Nephron progenitor cell (in vitro differentiated cells): ENCODE data around the gene GIPC1.

ENCODE experiments used
- DNase-seq: peaks from one replicate; pipeline ENCODE4 v3.0.0; 2021
- H3K27ac Mint-ChIP-seq: 2 replicates; pipeline ENCODE4 v1.8.0; 2021; ENCODE audit warnings: mild to moderate bottlenecking, moderate library complexity, mixed read lengths
- H3K27me3 Mint-ChIP-seq: 2 replicates; pipeline ENCODE4 v1.8.0; 2021; ENCODE audit warnings: mild to moderate bottlenecking, low read depth, mixed read lengths; ENCODE audit not compliant: poor library complexity
- H3K36me3 Mint-ChIP-seq: 2 replicates; pipeline ENCODE4 v1.8.0; 2021; ENCODE audit warnings: low read depth, mixed read lengths
- H3K4me1 Mint-ChIP-seq: 2 replicates; pipeline ENCODE4 v1.8.0; 2021; ENCODE audit warnings: mixed read lengths
- H3K4me3 Mint-ChIP-seq: 2 replicates; pipeline ENCODE4 v1.8.0; 2021; ENCODE audit warnings: mild to moderate bottlenecking, moderate library complexity, mixed read lengths
- H3K9me3 Mint-ChIP-seq: 2 replicates; pipeline ENCODE4 v1.8.0; 2021; ENCODE audit warnings: mild to moderate bottlenecking, moderate library complexity, mixed read lengths
- TF ChIP-seq, protein P1 (sequence below): fragments of 200-600 bp; sonication (generic); IDR thresholded peaks from 2 replicates; pipeline ENCODE4 v1.5.0; 2021; ENCODE audit warnings: antibody characterized with exemption

Gene GIPC1

DNA sequence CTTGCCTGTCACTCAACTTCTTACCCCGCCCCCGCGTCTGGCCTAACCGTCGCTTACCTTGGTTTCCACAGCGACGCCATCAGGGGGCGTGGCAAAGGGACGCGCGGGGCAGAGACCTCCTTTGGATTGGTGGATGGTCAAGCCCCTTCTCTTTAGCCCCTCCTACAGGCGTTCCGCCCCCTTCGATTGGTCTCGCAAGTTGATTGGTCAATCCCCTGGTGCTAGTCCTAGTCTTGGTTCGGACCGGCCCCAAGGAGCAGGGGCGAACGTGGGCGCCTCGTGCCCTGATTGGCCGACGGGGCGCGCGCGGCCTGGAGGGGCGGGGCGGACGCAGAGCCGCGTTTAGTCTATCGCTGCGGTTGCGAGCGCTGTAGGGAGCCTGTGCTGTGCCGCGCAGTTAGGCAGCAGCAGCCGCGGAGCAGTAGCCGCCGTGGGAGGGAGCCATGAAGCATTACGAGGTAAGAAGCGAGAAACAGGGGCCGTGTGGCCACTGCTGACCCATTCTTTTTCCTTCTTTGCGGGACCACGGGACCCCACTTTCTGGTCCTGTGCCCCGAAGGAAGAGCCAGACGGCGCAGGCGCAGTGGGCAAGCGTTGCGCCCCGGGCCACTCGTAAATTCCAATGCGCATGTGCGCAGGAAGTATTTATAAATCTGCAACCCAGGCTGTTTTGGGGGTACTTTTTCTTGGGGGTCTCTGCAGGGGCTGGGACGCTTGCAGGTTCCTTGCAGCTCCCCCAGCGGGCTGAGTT, 33.5 kb upstream of the GIPC1 start, which contains the start of gene TECR:
Gene TECR (plus strand): TSS at position 341 of the 751 bp plus-strand sequence. CDS start 103 bp downstream, at position 444.
- Mint-ChIP-seq H3K4me3 (peak within 1 kb of the TSS; percentile 95), H3K36me3 (peaks cover 12% of the 10 kb centered on the region), H3K9me3 (no peaks in the 10 kb centered on the region), H3K27me3 (no peaks in the 10 kb centered on the region), H3K4me1 (peaks cover 35% of the 10 kb centered on the region), H3K27ac (peak within 1 kb of the TSS; percentile 97)
- TF ChIP-seq, protein P1, sequence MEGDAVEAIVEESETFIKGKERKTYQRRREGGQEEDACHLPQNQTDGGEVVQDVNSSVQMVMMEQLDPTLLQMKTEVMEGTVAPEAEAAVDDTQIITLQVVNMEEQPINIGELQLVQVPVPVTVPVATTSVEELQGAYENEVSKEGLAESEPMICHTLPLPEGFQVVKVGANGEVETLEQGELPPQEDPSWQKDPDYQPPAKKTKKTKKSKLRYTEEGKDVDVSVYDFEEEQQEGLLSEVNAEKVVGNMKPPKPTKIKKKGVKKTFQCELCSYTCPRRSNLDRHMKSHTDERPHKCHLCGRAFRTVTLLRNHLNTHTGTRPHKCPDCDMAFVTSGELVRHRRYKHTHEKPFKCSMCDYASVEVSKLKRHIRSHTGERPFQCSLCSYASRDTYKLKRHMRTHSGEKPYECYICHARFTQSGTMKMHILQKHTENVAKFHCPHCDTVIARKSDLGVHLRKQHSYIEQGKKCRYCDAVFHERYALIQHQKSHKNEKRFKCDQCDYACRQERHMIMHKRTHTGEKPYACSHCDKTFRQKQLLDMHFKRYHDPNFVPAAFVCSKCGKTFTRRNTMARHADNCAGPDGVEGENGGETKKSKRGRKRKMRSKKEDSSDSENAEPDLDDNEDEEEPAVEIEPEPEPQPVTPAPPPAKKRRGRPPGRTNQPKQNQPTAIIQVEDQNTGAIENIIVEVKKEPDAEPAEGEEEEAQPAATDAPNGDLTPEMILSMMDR: no peak
- DNase-seq: peak; percentile 100

DNA sequence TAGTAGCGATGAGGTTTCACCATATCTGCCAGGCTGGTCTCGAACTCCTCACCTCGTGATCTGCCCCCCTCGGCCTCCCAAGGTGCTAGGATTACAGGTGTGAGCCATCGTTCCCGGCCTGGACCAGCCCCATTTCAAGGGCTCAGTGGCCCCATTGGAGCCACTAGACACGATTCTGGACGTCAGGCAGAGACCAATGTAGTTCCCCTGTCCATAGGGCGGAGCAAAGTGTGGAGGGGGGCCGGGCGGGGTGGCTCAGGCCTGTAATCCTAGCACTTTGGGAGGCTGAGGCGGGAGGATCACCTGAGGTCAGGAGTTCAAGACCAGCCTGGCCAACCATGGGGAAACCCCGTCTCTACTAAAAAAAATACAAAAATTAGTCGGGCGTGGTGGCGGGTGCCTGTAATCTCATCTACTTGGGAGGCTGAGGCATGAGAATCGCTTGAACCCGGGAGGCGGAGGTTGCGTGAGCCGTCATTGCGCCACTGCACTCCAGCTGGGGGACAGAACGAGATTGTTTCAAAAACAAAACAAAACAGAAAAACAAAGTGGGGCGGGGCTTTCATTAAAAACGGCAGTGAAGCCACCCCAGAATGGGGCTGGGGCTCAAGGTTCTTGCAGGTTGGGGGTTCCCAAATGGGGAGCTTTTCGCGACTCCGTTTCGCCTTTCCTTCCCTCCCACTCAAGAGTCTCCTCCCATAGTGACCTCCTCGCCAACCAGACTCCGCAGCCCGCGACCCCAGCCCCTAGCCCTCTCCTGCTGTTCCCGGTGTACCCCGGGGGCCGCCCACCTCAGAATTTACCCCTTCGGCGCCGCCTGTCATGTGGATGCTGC, 32.7 kb upstream of the GIPC1 start:
- H3K36me3 Mint-ChIP-seq: peaks cover 12% of the 10 kb centered on the region
- peak overlapping the region; percentile 94 for H3K27ac Mint-ChIP-seq
- peaks cover 35% of the 10 kb centered on the region for H3K4me1 Mint-ChIP-seq
- H3K9me3 Mint-ChIP-seq: no peaks in the 10 kb centered on the region
- H3K4me3 Mint-ChIP-seq: peak overlapping the region; percentile 95
- TF ChIP-seq, protein P1: no peak
- no peaks in the 10 kb centered on the region for H3K27me3 Mint-ChIP-seq
- no peak for DNase-seq

DNA sequence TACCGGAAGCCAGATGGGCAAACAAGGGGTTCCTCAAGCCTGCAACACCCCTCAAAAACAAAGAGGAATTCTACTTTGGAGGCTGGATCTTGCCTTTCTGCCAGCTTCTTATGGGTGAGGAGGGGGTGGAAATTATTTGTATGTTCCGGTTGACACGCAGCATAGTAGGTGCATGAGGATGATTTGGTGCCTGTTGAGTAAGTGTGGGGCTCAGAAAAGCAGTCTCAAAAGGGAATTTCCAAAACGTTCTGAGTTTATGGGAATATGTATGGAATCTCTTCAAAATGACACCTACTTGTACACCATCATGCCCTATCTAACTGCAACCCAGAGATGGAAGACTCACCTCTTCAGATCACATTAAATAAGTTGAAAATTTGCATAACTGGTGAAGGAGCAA, 30.5 kb upstream of the GIPC1 start:
- TF ChIP-seq, protein P1: no peak
- Mint-ChIP-seq H3K27ac (no peak overlapping the region), H3K4me3 (no peak overlapping the region)

DNA sequence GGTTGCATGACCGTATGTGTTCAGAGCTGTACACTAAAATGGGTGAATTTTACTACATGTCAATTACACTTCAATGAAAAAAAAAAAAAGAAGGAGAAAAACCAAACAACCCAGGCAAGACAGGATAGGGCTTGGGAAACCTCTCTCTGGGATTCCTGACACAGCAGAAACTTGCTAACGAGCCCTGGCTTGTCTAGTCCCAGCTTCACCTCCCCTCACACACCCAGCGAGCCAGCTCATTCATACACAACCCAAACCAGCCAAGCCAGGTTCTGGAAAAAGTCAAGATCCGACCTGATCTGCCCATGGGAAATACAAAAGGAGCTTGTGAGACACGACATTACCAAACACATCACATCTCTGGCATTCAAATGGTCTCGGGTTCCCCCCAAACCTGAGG, 29.8 kb upstream of the GIPC1 start:
- TF ChIP-seq, protein P1: no peak
- Mint-ChIP-seq H3K9me3 (no peaks in the 10 kb centered on the region), H3K27me3 (no peaks in the 10 kb centered on the region), H3K36me3 (no peaks in the 10 kb centered on the region), H3K4me3 (no peak overlapping the region), H3K4me1 (peaks cover 45% of the 10 kb centered on the region), H3K27ac (peak overlapping the region; percentile 30)
- no peak for DNase-seq

More for the DNA sequence above, 30.5 kb upstream of the GIPC1 start:
- H3K36me3 Mint-ChIP-seq: no peaks in the 10 kb centered on the region
- H3K4me1 Mint-ChIP-seq: peaks cover 48% of the 10 kb centered on the region
- no peaks in the 10 kb centered on the region for H3K27me3 Mint-ChIP-seq
- H3K9me3 Mint-ChIP-seq: no peaks in the 10 kb centered on the region
- DNase-seq: no peak

DNA sequence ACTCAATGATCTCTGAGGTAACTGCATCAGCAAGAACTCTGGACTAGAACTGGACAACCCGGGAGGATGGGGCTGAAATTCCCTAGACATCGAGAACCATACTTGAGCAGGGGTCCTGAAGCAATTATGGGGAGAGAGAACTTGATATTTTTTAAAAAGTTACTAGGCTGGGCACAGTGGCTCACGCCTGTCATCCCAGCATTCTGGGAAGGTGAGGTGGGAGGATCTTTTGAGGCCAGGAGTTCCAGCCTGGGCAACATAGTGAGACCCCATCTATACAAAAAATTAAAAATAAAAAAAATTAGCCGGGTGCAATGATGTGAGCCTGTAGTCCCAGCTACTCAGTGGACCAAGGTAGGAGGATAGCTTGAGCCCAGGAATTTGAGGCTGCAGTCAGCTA, 24.6 kb upstream of the GIPC1 start:
- H3K27ac Mint-ChIP-seq: no peak overlapping the region
- peaks cover 59% of the 10 kb centered on the region for H3K4me1 Mint-ChIP-seq
- no peak overlapping the region for H3K4me3 Mint-ChIP-seq
- H3K27me3 Mint-ChIP-seq: peaks cover 3% of the 10 kb centered on the region
- peaks cover 13% of the 10 kb centered on the region for H3K36me3 Mint-ChIP-seq
- TF ChIP-seq, protein P1: no peak
- no peaks in the 10 kb centered on the region for H3K9me3 Mint-ChIP-seq
- no peak for DNase-seq
